ENCODE data around the gene NR4A1. TPM values are rescaled to one million over a fixed set of nuclear protein-coding genes. Genes with fewer than 3 reads are reported as not detected.

NR4A1 gene
- total and polyA plus RNA-seq, 4 donors, result 45.1 to 77.9 (median 62.0) TPM

- peaks cover 0 to 2% (median 0%) of the 10 kb centered on the region in 3 donors for H3K27me3 ChIP-seq (ENCODE audit: control insufficient read depth in 3 of 3, insufficient read depth in 3 of 3, low read length in 2 of 3)
- H3K36me3 ChIP-seq (ENCODE audit: control insufficient read depth in 4 of 4, insufficient read depth in 4 of 4, low read length in 4 of 4), result peaks cover 0 to 10% (median 5%) of the 10 kb centered on the region in 4 donors
- DNase-seq (no peak), ATAC-seq (ENCODE audit: insufficient read depth, low FRiP score) (no peak)
- 84 to 92% methylated on average over 6 of the region's 6 CpGs for WGBS, 2 donors
- H3K27ac ChIP-seq (ENCODE audit: low read depth in 1 of 2, low read length in 1 of 2), result no peak overlapping the region
- peaks cover 0 to 6% (median 0%) of the 10 kb centered on the region in 5 donors for H3K4me1 ChIP-seq (ENCODE audit: control insufficient read depth in 5 of 5, insufficient read depth in 5 of 5, low read length in 5 of 5)
- H3K9me3 ChIP-seq (ENCODE audit: control insufficient read depth in 4 of 4, insufficient read depth in 3 of 4, low read length in 3 of 4), result no peaks in the 10 kb centered on the region
- TF ChIP-seq, protein P1, sequence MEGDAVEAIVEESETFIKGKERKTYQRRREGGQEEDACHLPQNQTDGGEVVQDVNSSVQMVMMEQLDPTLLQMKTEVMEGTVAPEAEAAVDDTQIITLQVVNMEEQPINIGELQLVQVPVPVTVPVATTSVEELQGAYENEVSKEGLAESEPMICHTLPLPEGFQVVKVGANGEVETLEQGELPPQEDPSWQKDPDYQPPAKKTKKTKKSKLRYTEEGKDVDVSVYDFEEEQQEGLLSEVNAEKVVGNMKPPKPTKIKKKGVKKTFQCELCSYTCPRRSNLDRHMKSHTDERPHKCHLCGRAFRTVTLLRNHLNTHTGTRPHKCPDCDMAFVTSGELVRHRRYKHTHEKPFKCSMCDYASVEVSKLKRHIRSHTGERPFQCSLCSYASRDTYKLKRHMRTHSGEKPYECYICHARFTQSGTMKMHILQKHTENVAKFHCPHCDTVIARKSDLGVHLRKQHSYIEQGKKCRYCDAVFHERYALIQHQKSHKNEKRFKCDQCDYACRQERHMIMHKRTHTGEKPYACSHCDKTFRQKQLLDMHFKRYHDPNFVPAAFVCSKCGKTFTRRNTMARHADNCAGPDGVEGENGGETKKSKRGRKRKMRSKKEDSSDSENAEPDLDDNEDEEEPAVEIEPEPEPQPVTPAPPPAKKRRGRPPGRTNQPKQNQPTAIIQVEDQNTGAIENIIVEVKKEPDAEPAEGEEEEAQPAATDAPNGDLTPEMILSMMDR (IDR thresholded peaks at IDR 0.05; ENCODE audit: control extremely low read depth, extremely low read depth), result no peak
- no peak overlapping the region for H3K4me3 ChIP-seq
- H3K9ac ChIP-seq (ENCODE audit: insufficient read depth in 1 of 2, low read length in 2 of 2), result no peak overlapping the region
Observed at GRCh38 chr12:52062167-52063081, 11.2 kb downstream of the NR4A1 start.

- no peak for ATAC-seq (ENCODE audit: insufficient read depth, low FRiP score)
- H3K27ac ChIP-seq (ENCODE audit: low read depth in 1 of 2, low read length in 1 of 2), result peak overlapping the region in 1 of 2 donors; percentile 28
- TF ChIP-seq, protein P1 (IDR thresholded peaks at IDR 0.05; ENCODE audit: control extremely low read depth, extremely low read depth), result no peak
- peaks cover 0 to 6% (median 0%) of the 10 kb centered on the region in 5 donors for H3K4me1 ChIP-seq (ENCODE audit: control insufficient read depth in 5 of 5, insufficient read depth in 5 of 5, low read length in 5 of 5)
- DNase-seq, result no peak
- 83 to 85% methylated on average over 20 of the region's 20 CpGs for WGBS, 2 donors
- peaks cover 0 to 2% (median 0%) of the 10 kb centered on the region in 3 donors for H3K27me3 ChIP-seq (ENCODE audit: control insufficient read depth in 3 of 3, insufficient read depth in 3 of 3, low read length in 2 of 3)
- H3K9ac ChIP-seq (ENCODE audit: insufficient read depth in 1 of 2, low read length in 2 of 2), result no peak overlapping the region
- H3K36me3 ChIP-seq (ENCODE audit: control insufficient read depth in 4 of 4, insufficient read depth in 4 of 4, low read length in 4 of 4), result peaks cover 0 to 7% (median 3%) of the 10 kb centered on the region in 4 donors
- H3K4me3 ChIP-seq, result no peak overlapping the region
- no peaks in the 10 kb centered on the region for H3K9me3 ChIP-seq (ENCODE audit: control insufficient read depth in 4 of 4, insufficient read depth in 3 of 4, low read length in 3 of 4)
Observed at GRCh38 chr12:52063082-52063924, 12.1 kb downstream of the NR4A1 start.

DNA sequence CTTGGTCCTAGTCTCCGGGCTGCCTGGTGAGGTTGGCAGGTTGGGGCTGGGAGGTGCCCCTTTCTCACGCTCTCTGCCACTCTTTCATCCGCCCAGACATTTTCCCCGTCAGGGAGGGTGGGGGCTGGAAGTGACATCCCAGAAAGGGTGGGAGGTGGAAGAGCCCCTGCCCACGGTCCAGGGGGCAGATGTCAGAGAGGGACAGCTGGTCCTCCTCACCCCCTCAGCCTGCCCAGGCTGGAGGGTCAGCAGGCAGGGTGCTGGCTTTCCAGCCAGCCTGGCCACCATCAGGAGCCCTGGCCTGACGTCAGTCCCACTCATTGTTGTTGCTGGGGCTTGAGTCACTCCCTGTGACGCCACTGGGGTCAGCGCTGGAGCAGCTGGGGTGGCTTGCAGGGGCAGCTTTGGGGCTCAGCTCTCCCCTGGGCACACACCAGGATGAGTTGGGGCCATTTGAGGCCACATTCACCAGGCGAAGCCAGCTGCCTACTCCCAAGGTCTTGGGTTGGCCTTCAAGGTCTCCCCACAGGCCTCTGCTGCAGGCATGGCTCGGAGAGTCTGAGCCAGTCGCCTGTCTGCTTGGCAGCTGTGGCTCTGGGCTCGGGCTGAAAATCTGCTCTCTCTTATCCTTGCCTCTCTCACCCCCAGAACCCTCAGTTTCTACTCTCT is 12.9 kb downstream of the NR4A1 start:
- H3K9ac ChIP-seq (ENCODE audit: insufficient read depth in 1 of 2, low read length in 2 of 2), result no peak overlapping the region
- peak overlapping the region; percentile 4 to 47 for H3K27ac ChIP-seq (ENCODE audit: low read depth in 1 of 2, low read length in 1 of 2)
- no peak overlapping the region for H3K4me3 ChIP-seq
- no peaks in the 10 kb centered on the region for H3K9me3 ChIP-seq (ENCODE audit: control insufficient read depth in 4 of 4, insufficient read depth in 3 of 4, low read length in 3 of 4)
- H3K36me3 ChIP-seq (ENCODE audit: control insufficient read depth in 4 of 4, insufficient read depth in 4 of 4, low read length in 4 of 4), result peaks cover 0 to 3% (median under 1%) of the 10 kb centered on the region in 4 donors
- DNase-seq (no peak), ATAC-seq (ENCODE audit: insufficient read depth, low FRiP score) (no peak)
- 79 to 82% methylated on average over 12 of the region's 12 CpGs for WGBS, 2 donors
- TF ChIP-seq, protein P1 (IDR thresholded peaks at IDR 0.05; ENCODE audit: control extremely low read depth, extremely low read depth), result no peak
- peaks cover 0 to 6% (median 1%) of the 10 kb centered on the region in 5 donors for H3K4me1 ChIP-seq (ENCODE audit: control insufficient read depth in 5 of 5, insufficient read depth in 5 of 5, low read length in 5 of 5)
- H3K27me3 ChIP-seq (ENCODE audit: control insufficient read depth in 3 of 3, insufficient read depth in 3 of 3, low read length in 2 of 3), result peaks cover 0 to 2% (median 0%) of the 10 kb centered on the region in 3 donors
